Loucy (cell line): ENCODE measurements around the gene APOBEC3F.
"Not testable (repeated sequence)": the region's sequence is repeated elsewhere in the genome, so short reads cannot be mapped to it uniquely, and the experiment has no call there.

Source experiments
- H2AFZ ChIP-seq: fragments of 200-600 bp; sonication (generic); 2 replicates; pipeline ENCODE4 v1.6.0; 2016; ENCODE audit warnings: antibody characterized with exemption, mild to moderate bottlenecking, low read length, moderate library complexity
- H3F3A ChIP-seq: fragments of 200-600 bp; 2 replicates; pipeline ENCODE4 v1.6.0; 2016; ENCODE audit warnings: antibody characterized with exemption, low read depth, mild to moderate bottlenecking
- H3K27me3 ChIP-seq: fragments of 200-600 bp; sonication (generic); 2 replicates; pipeline ENCODE4 v1.6.1; 2014; ENCODE audit warnings: low read length, mild to moderate bottlenecking; ENCODE audit not compliant: insufficient read depth, poor library complexity, severe bottlenecking
- H3K36me3 ChIP-seq: fragments of 200-600 bp; sonication (generic); 2 replicates; pipeline ENCODE4 v1.6.1; 2016; ENCODE audit warnings: low read length; ENCODE audit not compliant: insufficient read depth
- H3K4me1 ChIP-seq: fragments of 200-600 bp; sonication (generic); 2 replicates; pipeline ENCODE4 v1.5.1; 2014; ENCODE audit warnings: low read length, mild to moderate bottlenecking; ENCODE audit not compliant: insufficient read depth, poor library complexity, severe bottlenecking
- H3K4me2 ChIP-seq: fragments of 200-600 bp; sonication (generic); 2 replicates; pipeline ENCODE4 v1.6.0; 2014; ENCODE audit warnings: antibody characterized with exemption, low read length, low read depth, mild to moderate bottlenecking; ENCODE audit not compliant: poor library complexity, severe bottlenecking
- H3K4me3 ChIP-seq: fragments of 200-600 bp; sonication (generic); 2 replicates; pipeline ENCODE4 v1.5.1; 2014; ENCODE audit warnings: low read length, mild to moderate bottlenecking, mixed read lengths; ENCODE audit not compliant: poor library complexity, severe bottlenecking
- H3K79me2 ChIP-seq: fragments of 200-600 bp; sonication (generic); 2 replicates; pipeline ENCODE4 v1.6.1; 2014; ENCODE audit warnings: low read length; ENCODE audit not compliant: insufficient read depth
- H3K9ac ChIP-seq: fragments of 200-600 bp; sonication (generic); 2 replicates; pipeline ENCODE4 v1.6.0; 2014; ENCODE audit warnings: mild to moderate bottlenecking, low read depth, low read length, moderate library complexity; ENCODE audit not compliant: poor library complexity, severe bottlenecking
- H3K9me2 ChIP-seq: fragments of 200-600 bp; sonication (generic); replicated peaks from 2 replicates; pipeline ENCODE4 v1.6.1; 2016; ENCODE audit warnings: low read depth, low read length, mixed read lengths
- H3K9me3 ChIP-seq: fragments of 200-600 bp; sonication (generic); 2 replicates; pipeline ENCODE4 v1.6.1; 2014; ENCODE audit warnings: mild to moderate bottlenecking, antibody characterized with exemption, low read length, low read depth; ENCODE audit not compliant: insufficient read depth
- H4K20me1 ChIP-seq: fragments of 200-600 bp; sonication (generic); 2 replicates; pipeline ENCODE4 v1.6.0; 2014; ENCODE audit warnings: antibody characterized with exemption, low read length, mild to moderate bottlenecking; ENCODE audit not compliant: insufficient read depth, poor library complexity, severe bottlenecking
- EZH2phosphoT487 ChIP-seq: fragments of 200-600 bp; IDR thresholded peaks from 2 replicates; pipeline ENCODE4 v1.6.1; 2018; ENCODE audit warnings: antibody characterized with exemption, mild to moderate bottlenecking, moderate library complexity, borderline replicate concordance
- TF ChIP-seq, protein P1 (sequence below): fragments of 200-600 bp; sonication (generic); conservative IDR thresholded peaks from 2 replicates; pipeline ENCODE4 v1.5.1; 2014; ENCODE audit warnings: mild to moderate bottlenecking, antibody characterized with exemption, low read length

The APOBEC3F gene

DNA sequence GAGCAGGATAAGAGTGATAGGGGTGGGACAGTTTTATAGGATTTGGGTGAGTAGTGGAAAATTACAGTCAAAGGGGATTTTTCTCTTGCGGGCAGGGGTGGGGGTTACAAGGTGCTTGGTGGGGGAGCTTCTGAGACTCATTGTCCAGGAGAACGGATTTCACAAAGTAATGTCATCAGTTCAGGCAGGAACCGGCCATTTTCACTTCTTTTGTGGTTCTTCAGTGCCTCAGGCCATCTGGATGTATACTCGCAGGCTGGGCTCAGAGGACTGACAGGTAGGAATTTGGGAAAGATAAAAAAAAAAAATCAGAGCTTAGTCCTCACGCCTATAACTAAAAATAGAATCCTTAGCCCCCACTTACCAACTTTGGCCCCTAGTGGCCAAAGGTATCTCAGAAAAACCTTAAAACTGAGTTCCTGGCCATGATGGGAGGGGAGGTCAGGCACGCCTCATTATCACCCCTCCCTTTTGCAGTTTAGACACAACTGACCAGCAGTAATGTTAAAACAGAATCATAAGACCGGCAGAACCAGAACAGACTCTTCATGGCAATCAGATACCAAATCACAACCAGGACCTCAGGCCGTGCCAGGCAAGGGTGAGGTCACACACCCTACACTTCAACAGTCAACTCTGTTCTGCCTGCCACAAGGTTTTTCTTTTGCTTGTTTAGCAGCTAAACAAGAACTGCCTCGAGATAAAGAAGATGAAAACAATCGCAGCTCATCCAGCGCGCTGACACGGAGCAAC lies 27.5 kb downstream of the APOBEC3F start:
- peak overlapping the region; percentile 74 for H3K4me3 ChIP-seq
- TF ChIP-seq EZH2phosphoT487 = no peak
- TF ChIP-seq, protein P1, sequence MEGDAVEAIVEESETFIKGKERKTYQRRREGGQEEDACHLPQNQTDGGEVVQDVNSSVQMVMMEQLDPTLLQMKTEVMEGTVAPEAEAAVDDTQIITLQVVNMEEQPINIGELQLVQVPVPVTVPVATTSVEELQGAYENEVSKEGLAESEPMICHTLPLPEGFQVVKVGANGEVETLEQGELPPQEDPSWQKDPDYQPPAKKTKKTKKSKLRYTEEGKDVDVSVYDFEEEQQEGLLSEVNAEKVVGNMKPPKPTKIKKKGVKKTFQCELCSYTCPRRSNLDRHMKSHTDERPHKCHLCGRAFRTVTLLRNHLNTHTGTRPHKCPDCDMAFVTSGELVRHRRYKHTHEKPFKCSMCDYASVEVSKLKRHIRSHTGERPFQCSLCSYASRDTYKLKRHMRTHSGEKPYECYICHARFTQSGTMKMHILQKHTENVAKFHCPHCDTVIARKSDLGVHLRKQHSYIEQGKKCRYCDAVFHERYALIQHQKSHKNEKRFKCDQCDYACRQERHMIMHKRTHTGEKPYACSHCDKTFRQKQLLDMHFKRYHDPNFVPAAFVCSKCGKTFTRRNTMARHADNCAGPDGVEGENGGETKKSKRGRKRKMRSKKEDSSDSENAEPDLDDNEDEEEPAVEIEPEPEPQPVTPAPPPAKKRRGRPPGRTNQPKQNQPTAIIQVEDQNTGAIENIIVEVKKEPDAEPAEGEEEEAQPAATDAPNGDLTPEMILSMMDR = peak; percentile 45

DNA sequence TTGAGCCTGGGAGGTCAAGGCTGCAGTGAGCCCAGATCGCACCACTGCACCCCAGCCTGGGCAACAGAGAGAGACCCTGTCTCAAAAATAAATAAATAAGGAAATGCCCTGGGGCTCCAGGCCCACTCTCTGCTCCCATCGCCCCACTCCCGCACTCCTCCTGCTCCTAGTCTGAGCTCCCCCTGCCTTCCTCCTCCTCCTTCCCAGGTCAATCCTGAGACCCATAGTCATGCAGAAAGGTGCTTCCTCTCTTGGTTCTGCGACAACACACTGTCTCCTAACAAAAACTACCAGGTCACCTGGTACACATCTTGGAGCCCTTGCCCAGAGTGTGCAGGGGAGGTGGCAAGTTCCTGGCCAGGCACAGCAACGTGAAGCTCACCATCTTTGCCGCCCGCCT lies 29.5 kb downstream of the APOBEC3F start:
- no peak overlapping the region for H2AFZ ChIP-seq
- no peaks in the 10 kb centered on the region for H4K20me1 ChIP-seq
- peaks cover 55% of the 10 kb centered on the region for H3K4me1 ChIP-seq
- no peaks in the 10 kb centered on the region for H3K27me3 ChIP-seq
- no peaks in the 10 kb centered on the region for H3K9me2 ChIP-seq
- TF ChIP-seq, protein P1 = no peak
- TF ChIP-seq EZH2phosphoT487 = no peak
- peaks cover 24% of the 10 kb centered on the region for H3K79me2 ChIP-seq
- peaks cover 14% of the 10 kb centered on the region for H3F3A ChIP-seq
- H3K36me3 ChIP-seq = no peaks in the 10 kb centered on the region
- no peak overlapping the region for H3K4me3 ChIP-seq
- no peaks in the 10 kb centered on the region for H3K9me3 ChIP-seq
- H3K4me2 ChIP-seq = peak overlapping the region; percentile 21
- peak overlapping the region; percentile 47 for H3K9ac ChIP-seq

More for the DNA sequence above, 27.5 kb downstream of the APOBEC3F start:
- H3K4me1 ChIP-seq = peaks cover 62% of the 10 kb centered on the region
- H3K4me2 ChIP-seq = peak overlapping the region; percentile 92
- H3K9me3 ChIP-seq = no peaks in the 10 kb centered on the region
- no peaks in the 10 kb centered on the region for H3K9me2 ChIP-seq
- H3K9ac ChIP-seq = peak overlapping the region; percentile 96
- H3K36me3 ChIP-seq = no peaks in the 10 kb centered on the region
- H3K79me2 ChIP-seq = peaks cover 24% of the 10 kb centered on the region
- no peaks in the 10 kb centered on the region for H4K20me1 ChIP-seq
- no peak overlapping the region for H2AFZ ChIP-seq
- peaks cover 16% of the 10 kb centered on the region for H3F3A ChIP-seq
- H3K27me3 ChIP-seq = no peaks in the 10 kb centered on the region

DNA sequence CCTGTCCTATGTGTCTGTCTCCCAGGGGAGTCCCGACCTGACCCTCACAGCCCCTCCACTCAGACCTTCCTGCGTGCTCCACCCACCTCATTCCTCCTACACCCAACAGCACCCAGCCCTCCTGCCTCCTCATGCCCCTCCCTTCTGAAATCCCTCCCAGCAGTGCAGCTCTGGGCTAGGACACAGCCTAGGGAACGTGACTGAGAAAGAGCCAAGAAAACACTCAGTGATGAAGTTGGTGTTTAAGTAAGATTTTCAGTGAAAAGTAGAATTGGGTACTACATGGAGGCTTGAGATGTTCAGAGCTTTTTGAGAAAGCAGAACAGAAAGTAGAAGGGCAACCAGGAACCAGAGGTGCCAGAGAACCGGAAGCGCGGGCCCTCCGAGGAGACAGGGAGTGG lies 31.9 kb downstream of the APOBEC3F start:
- not testable (repeated sequence) for H3K9ac ChIP-seq, H2AFZ ChIP-seq, H3K36me3 ChIP-seq, H3K9me2 ChIP-seq, H3K4me2 ChIP-seq, H3K27me3 ChIP-seq, H4K20me1 ChIP-seq, H3K9me3 ChIP-seq, H3K4me3 ChIP-seq, H3F3A ChIP-seq
- Histone ChIP-seq H3K4me1 (peaks cover 40% of the 10 kb centered on the region), H3K79me2 (peaks cover 23% of the 10 kb centered on the region)

DNA sequence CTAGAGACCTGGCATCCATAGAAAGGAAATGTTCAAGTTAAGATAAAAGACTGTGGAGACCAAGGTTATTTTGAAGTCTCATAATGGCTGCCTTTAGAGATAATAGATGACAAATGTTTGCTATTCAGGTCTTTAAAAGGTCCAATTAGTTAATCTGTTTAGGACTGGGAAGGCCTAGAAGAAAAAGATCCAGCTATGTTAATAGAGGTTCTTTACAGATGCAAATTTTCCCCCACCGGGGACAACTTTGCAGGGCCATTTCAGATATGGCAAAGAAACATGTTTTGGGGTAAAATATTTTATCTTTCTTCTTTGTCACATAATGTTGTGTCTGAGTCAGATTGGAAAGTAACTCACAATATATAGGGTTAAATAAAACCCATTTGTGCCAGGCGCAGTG lies 33.3 kb downstream of the APOBEC3F start:
- Histone ChIP-seq H3F3A (peaks cover 4% of the 10 kb centered on the region; the same call in 1 of the 2 replicates), H2AFZ (no peak overlapping the region), H3K27me3 (no peaks in the 10 kb centered on the region), H3K9me3 (no peaks in the 10 kb centered on the region), H3K4me3 (no peak overlapping the region), H3K4me2 (no peak overlapping the region), H3K9me2 (no peaks in the 10 kb centered on the region), H4K20me1 (no peaks in the 10 kb centered on the region), H3K9ac (no peak overlapping the region), H3K79me2 (peaks cover 23% of the 10 kb centered on the region), H3K4me1 (peaks cover 34% of the 10 kb centered on the region), H3K36me3 (no peaks in the 10 kb centered on the region)
- no peak for TF ChIP-seq EZH2phosphoT487
- TF ChIP-seq, protein P1 = no peak

DNA sequence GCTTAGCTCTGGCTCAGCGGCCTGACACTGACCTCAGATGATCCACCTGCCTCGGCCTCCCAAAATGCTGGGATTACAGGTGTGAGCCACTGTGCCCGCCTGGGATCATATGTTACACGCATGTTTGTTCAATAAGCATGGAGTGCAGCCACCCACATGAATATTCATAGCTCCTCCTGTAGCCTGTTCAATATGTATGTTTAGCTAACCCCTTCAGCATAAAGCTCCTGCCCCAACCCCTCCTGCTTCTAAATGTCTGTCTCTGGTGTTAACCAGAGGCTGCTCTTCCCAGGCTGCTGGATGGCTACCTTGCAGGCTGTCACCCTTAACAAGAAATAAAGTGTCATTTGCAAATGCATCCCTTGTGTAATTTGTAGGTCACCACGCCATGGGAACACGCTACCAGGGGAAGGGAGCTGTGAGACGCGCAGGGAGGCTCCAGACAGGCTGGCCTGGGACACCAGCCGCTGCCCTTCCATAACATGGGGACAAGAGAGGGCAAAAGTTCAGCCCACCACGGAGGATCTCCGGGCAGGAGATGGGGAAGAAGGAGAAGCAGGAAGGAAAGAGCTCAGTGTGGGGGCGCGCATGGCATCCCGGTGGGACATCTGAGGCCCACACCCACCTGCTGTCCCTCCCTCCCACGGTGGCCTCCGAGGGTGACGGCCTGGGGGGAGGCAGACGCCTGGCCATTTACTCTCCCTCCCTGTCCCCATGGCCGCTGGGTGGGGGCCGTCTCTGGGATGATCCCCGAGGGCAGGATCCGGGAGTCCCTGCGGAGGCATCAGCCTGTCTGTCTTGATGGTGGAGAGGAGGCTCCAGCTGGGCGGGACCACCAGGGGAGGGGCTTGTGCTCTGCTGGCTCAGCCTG lies 35.7 kb downstream of the APOBEC3F start:
- Histone ChIP-seq H3K9ac (peak overlapping the region; percentile 96), H3K4me3 (peak overlapping the region; percentile 71)

More for the DNA sequence above, 35.7 kb downstream of the APOBEC3F start:
- H4K20me1 ChIP-seq, H3K9me2 ChIP-seq, H3F3A ChIP-seq, H3K9me3 ChIP-seq, H3K27me3 ChIP-seq, H2AFZ ChIP-seq, H3K36me3 ChIP-seq: not testable (repeated sequence)
- Histone ChIP-seq H3K4me2 (peak overlapping the region; percentile 69), H3K4me1 (peaks cover 41% of the 10 kb centered on the region), H3K79me2 (peaks cover 45% of the 10 kb centered on the region)
